SK-N-SH treated with all-trans-retinoic acid at 6 μM for 48 hours (cell line): ENCODE results near the gene IGLL5.

Experiments used
- ATAC-seq: fragments of 200-7000 bp; cut with Tn5 transposase; 3 replicates; pipeline ENCODE4 v1.9.1; 2020; ENCODE audit warnings: mild to moderate bottlenecking, moderate library complexity
- ARNTL ChIP-seq: fragments of 450-650 bp; formaldehyde crosslinking; IDR thresholded peaks from 2 replicates; pipeline ENCODE4 v1.5.0; 2020; ENCODE audit warnings: low read depth, mild to moderate bottlenecking, moderate library complexity, borderline replicate concordance
- ESRRG ChIP-seq: fragments of 250-450 bp; sonication (Bioruptor Pico); IDR thresholded peaks from 2 replicates; pipeline ENCODE4 v1.6.1; 2021; ENCODE audit warnings: mild to moderate bottlenecking
- GLIS3 ChIP-seq: fragments of 250-450 bp; sonication (Bioruptor Pico); IDR thresholded peaks from 2 replicates; pipeline ENCODE4 v1.5.0; 2020; ENCODE audit warnings: mild to moderate bottlenecking, moderate library complexity
- ISL1 ChIP-seq: fragments of 250-450 bp; sonication (Bioruptor Pico); IDR thresholded peaks from 2 replicates; pipeline ENCODE4 v2.1.2; 2022; ENCODE audit warnings: mild to moderate bottlenecking, moderate library complexity
- OSR1 ChIP-seq: fragments of 250-450 bp; sonication (Bioruptor Pico); IDR thresholded peaks from 2 replicates; pipeline ENCODE4 v1.8.0; 2022; ENCODE audit warnings: moderate library complexity, mild to moderate bottlenecking, inconsistent platforms
- PPARA ChIP-seq: fragments of 250-450 bp; sonication (Bioruptor Pico); IDR thresholded peaks from 2 replicates; pipeline ENCODE4 v1.5.0; 2020; ENCODE audit warnings: mild to moderate bottlenecking, borderline replicate concordance
- RARB ChIP-seq: fragments of 250-450 bp; sonication (Bioruptor Pico); IDR thresholded peaks from 2 replicates; pipeline ENCODE4 v1.8.0; 2021; ENCODE audit warnings: mild to moderate bottlenecking, moderate library complexity
- SNAI2 ChIP-seq: fragments of 250-450 bp; sonication (Bioruptor Pico); IDR thresholded peaks from 2 replicates; pipeline ENCODE4 v1.5.0; 2020; ENCODE audit warnings: mild to moderate bottlenecking, moderate library complexity
- TOX ChIP-seq: fragments of 250-450 bp; sonication (Bioruptor Pico); IDR thresholded peaks from 2 replicates; pipeline ENCODE4 v1.8.0; 2021; ENCODE audit warnings: mild to moderate bottlenecking, moderate library complexity, borderline replicate concordance
- ZC3H10 ChIP-seq: fragments of 250-450 bp; sonication (Bioruptor Pico); IDR thresholded peaks from 2 replicates; pipeline ENCODE4 v1.5.1; 2021; ENCODE audit warnings: mild to moderate bottlenecking, moderate library complexity
- ZFP3 ChIP-seq: fragments of 250-450 bp; sonication (Bioruptor Pico); IDR thresholded peaks from 2 replicates; pipeline ENCODE4 v1.5.0; 2020; ENCODE audit warnings: mild to moderate bottlenecking, moderate library complexity
- ZFP30 ChIP-seq: fragments of 450-650 bp; formaldehyde crosslinking; IDR thresholded peaks from 2 replicates; pipeline ENCODE4 v1.5.0; 2022; ENCODE audit warnings: mild to moderate bottlenecking, moderate library complexity
- ZNF565 ChIP-seq: fragments of 450-650 bp; formaldehyde crosslinking; conservative IDR thresholded peaks from 2 replicates; pipeline ENCODE4 v1.5.0; 2020; ENCODE audit warnings: low read depth, mild to moderate bottlenecking, moderate library complexity
- ZNF70 ChIP-seq: fragments of 450-650 bp; formaldehyde crosslinking; IDR thresholded peaks from 2 replicates; pipeline ENCODE4 v1.5.0; 2020; ENCODE audit warnings: mild to moderate bottlenecking, moderate library complexity
- ZNF8 ChIP-seq: fragments of 450-650 bp; formaldehyde crosslinking; IDR thresholded peaks from 2 replicates; pipeline ENCODE4 v1.5.0; 2020; ENCODE audit warnings: mild to moderate bottlenecking, moderate library complexity
- TF ChIP-seq, protein P1 (sequence below): fragments of 250-450 bp; sonication (Bioruptor Pico); IDR thresholded peaks from 2 replicates; pipeline ENCODE4 v1.5.1; 2020; ENCODE audit warnings: low read depth, mild to moderate bottlenecking, moderate library complexity
- TF ChIP-seq, protein P2 (sequence below): fragments of 250-450 bp; sonication (Bioruptor Pico); IDR thresholded peaks from 2 replicates; pipeline ENCODE4 v1.5.1; 2021; ENCODE audit warnings: mild to moderate bottlenecking, moderate library complexity
- TF ChIP-seq, protein P3 (sequence below): fragments of 250-450 bp; sonication (Bioruptor Pico); IDR thresholded peaks from 2 replicates; pipeline ENCODE4 v1.5.0; 2020; ENCODE audit warnings: mild to moderate bottlenecking, moderate library complexity

IGLL5 gene

DNA sequence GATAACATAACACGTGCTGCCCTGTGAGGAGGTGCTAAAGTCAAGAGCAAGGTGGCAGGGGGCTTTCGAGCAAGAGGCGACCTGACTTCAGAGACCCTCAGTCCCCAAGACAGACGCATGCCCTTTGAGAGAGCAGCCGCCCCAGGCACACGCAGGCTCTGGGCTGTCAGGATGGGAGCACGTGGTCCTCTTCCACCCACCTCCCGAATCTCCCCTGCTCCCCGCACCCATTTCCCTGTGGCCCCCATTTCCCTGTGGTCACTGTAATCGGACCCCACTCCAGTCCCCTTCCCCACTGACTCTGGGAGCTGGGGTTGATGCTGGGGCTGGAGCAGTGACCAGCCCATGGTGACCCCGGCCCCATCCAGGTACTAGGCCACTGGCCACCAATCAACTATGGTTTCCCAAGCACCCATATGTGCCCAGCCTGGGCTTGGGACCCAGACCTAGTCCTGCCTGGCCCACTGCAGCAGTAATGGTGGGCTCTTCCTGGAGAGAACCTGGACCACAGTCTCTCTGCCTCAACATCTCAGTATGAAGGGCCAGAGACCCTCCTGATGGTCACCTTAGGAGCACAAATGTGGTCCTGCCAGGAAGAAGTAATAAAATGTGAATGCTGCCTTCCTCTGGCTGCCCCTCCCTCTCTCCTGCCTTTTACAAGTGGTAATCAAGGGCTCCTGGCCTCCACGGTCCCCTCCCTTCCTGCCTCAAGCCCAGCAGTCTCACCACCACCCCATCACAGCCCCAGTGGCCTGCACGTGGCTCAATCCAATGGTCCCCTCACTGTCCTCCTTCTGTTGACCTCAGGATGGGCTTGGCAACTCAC lies 39.0 kb downstream of the IGLL5 start:
- no peak for ATAC-seq
- TF ChIP-seq ISL1 (CRISPR knock-in tag) (no peak), ZFP3 (no peak), SNAI2 (CRISPR knock-in tag) (no peak), ZNF565 (CRISPR knock-in tag) (no peak)
- TF ChIP-seq, protein P1, sequence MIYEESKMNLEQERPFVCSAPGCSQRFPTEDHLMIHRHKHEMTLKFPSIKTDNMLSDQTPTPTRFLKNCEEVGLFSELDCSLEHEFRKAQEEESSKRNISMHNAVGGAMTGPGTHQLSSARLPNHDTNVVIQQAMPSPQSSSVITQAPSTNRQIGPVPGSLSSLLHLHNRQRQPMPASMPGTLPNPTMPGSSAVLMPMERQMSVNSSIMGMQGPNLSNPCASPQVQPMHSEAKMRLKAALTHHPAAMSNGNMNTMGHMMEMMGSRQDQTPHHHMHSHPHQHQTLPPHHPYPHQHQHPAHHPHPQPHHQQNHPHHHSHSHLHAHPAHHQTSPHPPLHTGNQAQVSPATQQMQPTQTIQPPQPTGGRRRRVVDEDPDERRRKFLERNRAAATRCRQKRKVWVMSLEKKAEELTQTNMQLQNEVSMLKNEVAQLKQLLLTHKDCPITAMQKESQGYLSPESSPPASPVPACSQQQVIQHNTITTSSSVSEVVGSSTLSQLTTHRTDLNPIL (CRISPR knock-in tag): no peak
- TF ChIP-seq, all 23 proteins: peak for 0

DNA sequence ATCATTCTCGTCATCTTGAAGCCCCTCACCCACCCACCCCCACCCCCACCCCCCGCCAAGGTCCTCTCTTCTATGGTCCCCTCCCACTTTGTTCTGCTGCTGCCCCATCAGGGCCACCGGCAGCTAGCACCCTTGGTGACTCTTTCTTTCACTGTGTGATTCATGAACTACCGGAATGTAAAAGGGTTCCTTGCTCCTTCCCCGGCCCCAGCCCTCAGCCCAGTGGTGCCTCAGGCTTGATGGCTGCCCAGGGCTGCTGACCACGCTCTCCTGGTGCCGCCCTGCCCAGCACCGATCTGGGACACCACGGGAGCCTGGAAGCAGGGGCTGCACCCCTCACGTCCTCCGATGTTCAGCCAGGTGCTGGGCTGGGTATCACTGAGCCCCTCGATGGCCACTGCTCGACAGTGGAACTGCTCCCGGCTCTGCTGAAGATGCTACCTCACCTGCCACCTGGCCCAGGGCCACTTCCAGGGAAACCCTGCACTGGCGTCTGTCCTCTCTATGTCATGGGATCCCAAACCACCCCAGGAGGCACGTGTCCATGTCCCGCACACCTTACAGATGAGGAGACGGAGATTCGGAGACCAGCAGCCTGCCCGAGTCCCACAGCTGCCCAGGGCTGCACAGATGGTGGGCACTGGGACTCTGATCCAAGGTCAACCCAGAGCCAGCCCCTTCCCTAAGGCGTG lies 39.7 kb downstream of the IGLL5 start:
- no peak for ATAC-seq

DNA sequence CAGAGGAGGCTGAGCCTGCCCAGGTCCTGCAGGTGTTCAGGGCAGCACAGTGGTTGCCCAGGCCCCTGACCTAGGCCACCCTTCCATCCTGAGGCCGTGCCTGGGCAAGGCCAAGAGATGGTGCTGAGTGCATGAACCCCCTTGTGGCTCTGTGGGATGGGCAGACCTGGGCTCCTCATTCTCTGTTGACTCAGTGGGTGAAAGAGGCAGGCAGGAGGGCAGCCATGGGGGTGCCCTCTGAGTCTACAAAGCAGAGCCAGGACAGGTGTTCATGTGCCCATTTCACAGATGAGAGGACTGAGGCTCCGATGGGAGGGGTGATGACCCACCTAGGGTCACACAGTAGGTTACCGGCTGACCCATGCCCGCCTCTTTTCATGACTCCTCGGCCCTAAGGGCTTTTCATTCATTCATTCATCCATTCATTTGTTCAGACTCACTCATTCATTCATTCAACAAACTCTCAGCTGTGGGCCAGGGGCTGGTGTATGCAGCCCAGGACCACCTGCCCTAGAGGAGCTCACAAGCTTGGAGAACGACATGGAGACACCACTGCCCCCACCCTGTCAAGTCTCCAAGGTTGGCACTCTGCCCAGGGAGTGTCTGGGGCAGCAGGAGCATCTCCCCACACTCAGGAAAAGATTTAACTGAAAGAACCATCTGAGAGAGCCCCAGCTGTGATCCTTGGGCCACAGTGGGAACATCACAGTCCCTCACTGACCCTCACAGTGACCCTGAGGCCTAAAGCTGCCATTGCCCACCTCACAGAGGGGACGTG lies 40.5 kb downstream of the IGLL5 start:
- ATAC-seq: no peak
- TF ChIP-seq ZC3H10 (CRISPR knock-in tag): no peak
- TF ChIP-seq ZNF565 (CRISPR knock-in tag): no peak
- no peak for TF ChIP-seq ZNF8 (CRISPR knock-in tag)
- no peak for TF ChIP-seq RARB (CRISPR knock-in tag)
- TF ChIP-seq GLIS3 (CRISPR knock-in tag): no peak
- no peak for TF ChIP-seq ARNTL (CRISPR knock-in tag)
- no peak for TF ChIP-seq ZNF70 (CRISPR knock-in tag)
- no peak for TF ChIP-seq ESRRG (CRISPR knock-in tag)
- TF ChIP-seq, protein P2, sequence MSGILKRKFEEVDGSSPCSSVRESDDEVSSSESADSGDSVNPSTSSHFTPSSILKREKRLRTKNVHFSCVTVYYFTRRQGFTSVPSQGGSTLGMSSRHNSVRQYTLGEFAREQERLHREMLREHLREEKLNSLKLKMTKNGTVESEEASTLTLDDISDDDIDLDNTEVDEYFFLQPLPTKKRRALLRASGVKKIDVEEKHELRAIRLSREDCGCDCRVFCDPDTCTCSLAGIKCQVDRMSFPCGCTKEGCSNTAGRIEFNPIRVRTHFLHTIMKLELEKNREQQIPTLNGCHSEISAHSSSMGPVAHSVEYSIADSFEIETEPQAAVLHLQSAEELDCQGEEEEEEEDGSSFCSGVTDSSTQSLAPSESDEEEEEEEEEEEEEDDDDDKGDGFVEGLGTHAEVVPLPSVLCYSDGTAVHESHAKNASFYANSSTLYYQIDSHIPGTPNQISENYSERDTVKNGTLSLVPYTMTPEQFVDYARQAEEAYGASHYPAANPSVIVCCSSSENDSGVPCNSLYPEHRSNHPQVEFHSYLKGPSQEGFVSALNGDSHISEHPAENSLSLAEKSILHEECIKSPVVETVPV (CRISPR knock-in tag): no peak
- TF ChIP-seq, protein P1 (CRISPR knock-in tag): no peak
- TF ChIP-seq ZFP30 (CRISPR knock-in tag): no peak
- TF ChIP-seq PPARA (CRISPR knock-in tag): no peak
- TF ChIP-seq, all 23 proteins: peak for 0

More for the DNA sequence above, 39.7 kb downstream of the IGLL5 start:
- TF ChIP-seq, protein P1 (CRISPR knock-in tag): no peak
- TF ChIP-seq ZNF565 (CRISPR knock-in tag) (no peak), PPARA (CRISPR knock-in tag) (no peak), ZC3H10 (CRISPR knock-in tag) (no peak), ISL1 (CRISPR knock-in tag) (no peak), RARB (CRISPR knock-in tag) (no peak), ZNF8 (CRISPR knock-in tag) (no peak), ARNTL (CRISPR knock-in tag) (no peak), TOX (no peak), OSR1 (CRISPR knock-in tag) (no peak)
- TF ChIP-seq, protein P3, sequence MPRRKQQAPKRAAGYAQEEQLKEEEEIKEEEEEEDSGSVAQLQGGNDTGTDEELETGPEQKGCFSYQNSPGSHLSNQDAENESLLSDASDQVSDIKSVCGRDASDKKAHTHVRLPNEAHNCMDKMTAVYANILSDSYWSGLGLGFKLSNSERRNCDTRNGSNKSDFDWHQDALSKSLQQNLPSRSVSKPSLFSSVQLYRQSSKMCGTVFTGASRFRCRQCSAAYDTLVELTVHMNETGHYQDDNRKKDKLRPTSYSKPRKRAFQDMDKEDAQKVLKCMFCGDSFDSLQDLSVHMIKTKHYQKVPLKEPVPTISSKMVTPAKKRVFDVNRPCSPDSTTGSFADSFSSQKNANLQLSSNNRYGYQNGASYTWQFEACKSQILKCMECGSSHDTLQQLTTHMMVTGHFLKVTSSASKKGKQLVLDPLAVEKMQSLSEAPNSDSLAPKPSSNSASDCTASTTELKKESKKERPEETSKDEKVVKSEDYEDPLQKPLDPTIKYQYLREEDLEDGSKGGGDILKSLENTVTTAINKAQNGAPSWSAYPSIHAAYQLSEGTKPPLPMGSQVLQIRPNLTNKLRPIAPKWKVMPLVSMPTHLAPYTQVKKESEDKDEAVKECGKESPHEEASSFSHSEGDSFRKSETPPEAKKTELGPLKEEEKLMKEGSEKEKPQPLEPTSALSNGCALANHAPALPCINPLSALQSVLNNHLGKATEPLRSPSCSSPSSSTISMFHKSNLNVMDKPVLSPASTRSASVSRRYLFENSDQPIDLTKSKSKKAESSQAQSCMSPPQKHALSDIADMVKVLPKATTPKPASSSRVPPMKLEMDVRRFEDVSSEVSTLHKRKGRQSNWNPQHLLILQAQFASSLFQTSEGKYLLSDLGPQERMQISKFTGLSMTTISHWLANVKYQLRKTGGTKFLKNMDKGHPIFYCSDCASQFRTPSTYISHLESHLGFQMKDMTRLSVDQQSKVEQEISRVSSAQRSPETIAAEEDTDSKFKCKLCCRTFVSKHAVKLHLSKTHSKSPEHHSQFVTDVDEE (CRISPR knock-in tag): no peak
- TF ChIP-seq, protein P2 (CRISPR knock-in tag): no peak
- TF ChIP-seq, all 23 proteins: peak for 0
